H1 (cell line): Measurements from ENCODE around the gene CYP11A1. TPM values are rescaled to one million over a fixed set of nuclear protein-coding genes. Genes with fewer than 3 reads are reported as not detected.

Experiments used
- CTCF ChIA-PET: fragments of 300-600 bp; sonication (Branson Sonifier 250); formaldehyde crosslinking; loops from one replicate; lab custom pipeline; 2021; ENCODE audit not compliant: partially characterized antibody; lab: Charles Lee
- POLR2A ChIA-PET: fragments of 300-600 bp; sonication (Branson Sonifier 250); formaldehyde crosslinking; loops from one replicate; lab custom pipeline; 2021; ENCODE audit warnings: inconsistent platforms; ENCODE audit not compliant: partially characterized antibody; lab: Charles Lee
- DNase-seq, 2 experiments: peaks; one replicate each; pipeline versions ENCODE4 v3.0.0 to v3.0.0-alpha.2; 2010 to 2022; ENCODE audit warnings: low spot score in 2 of 2, low read depth in 1 of 2, mixed read lengths in 1 of 2
- FAIRE-seq: peaks from 2 replicates; lab custom pipeline; 2011; peaks lifted over from hg19 to GRCh38; lab: Jason Lieb, UNC
- H2AFZ ChIP-seq: 2 replicates; pipeline ENCODE4 v1.8.1; 2012; ENCODE audit warnings: low read length, inconsistent platforms
- H2AK5ac ChIP-seq: 2 replicates; pipeline ENCODE4 v1.6.1; 2013; ENCODE audit warnings: low read depth, low read length
- H2BK120ac ChIP-seq: replicated peaks from 2 replicates; pipeline ENCODE3; 2013; ENCODE audit warnings: low read depth, low read length, inconsistent platforms
- H2BK12ac ChIP-seq: 2 replicates; pipeline ENCODE4 v1.6.1; 2013; ENCODE audit warnings: low read depth, low read length
- H2BK15ac ChIP-seq: 2 replicates; pipeline ENCODE4 v1.6.1; 2013; ENCODE audit warnings: low read length
- H2BK20ac ChIP-seq: 2 replicates; pipeline ENCODE4 v1.6.1; 2013; ENCODE audit warnings: low read length
- H2BK5ac ChIP-seq: 2 replicates; pipeline ENCODE4 v1.6.1; 2013; ENCODE audit warnings: low read depth, low read length
- H3K14ac ChIP-seq: 2 replicates; pipeline ENCODE4 v1.6.1; 2013; ENCODE audit warnings: inconsistent platforms; ENCODE audit not compliant: insufficient read length
- H3K18ac ChIP-seq: 2 replicates; pipeline ENCODE4 v1.6.1; 2013; ENCODE audit warnings: low read length; ENCODE audit errors: extremely low read depth
- H3K23ac ChIP-seq: 2 replicates; pipeline ENCODE4 v1.6.1; 2013; ENCODE audit warnings: inconsistent platforms; ENCODE audit not compliant: insufficient read length
- H3K23me2 ChIP-seq: 2 replicates; pipeline ENCODE4 v1.6.1; 2013; ENCODE audit warnings: low read depth, low read length
- H3K27ac ChIP-seq: 2 replicates; pipeline ENCODE4 v1.6.1; 2011; ENCODE audit warnings: low read depth, low read length, inconsistent platforms
- H3K27me3 ChIP-seq, 4 experiments: replicated peaks in 1 of 4; 1 replicate in 1 of 4; 2 replicates in 3 of 4; pipeline versions ENCODE4 v1.6.1 to v1.8.1; 2011 to 2013; ENCODE audit warnings: low read length in 3 of 4, mild to moderate bottlenecking in 3 of 4, inconsistent platforms in 2 of 4, mixed read lengths in 2 of 4, moderate library complexity in 1 of 4; ENCODE audit not compliant: control insufficient read depth in 3 of 4, insufficient read depth in 3 of 4; ENCODE audit errors: extremely low read depth in 1 of 4
- H3K36me3 ChIP-seq, 4 experiments: 2 replicates each; pipeline versions ENCODE4 v1.6.1 to v1.8.1; 2011 to 2013; ENCODE audit warnings: mild to moderate bottlenecking in 4 of 4, low read length in 3 of 4, moderate library complexity in 2 of 4, control low read depth in 1 of 4, inconsistent platforms in 1 of 4; ENCODE audit not compliant: insufficient read depth in 4 of 4, control insufficient read depth in 2 of 4
- H3K4ac ChIP-seq: replicated peaks from 2 replicates; pipeline ENCODE3; 2013; ENCODE audit warnings: low read length, low read depth, mixed read lengths, inconsistent platforms; ENCODE audit not compliant: insufficient read length
- H3K4me1 ChIP-seq, 4 experiments: replicated peaks in 1 of 4; 1 replicate in 1 of 4; 2 replicates in 3 of 4; pipeline versions ENCODE4 v1.6.1 to v1.8.1; 2011 to 2013; ENCODE audit warnings: low read length in 3 of 4, inconsistent platforms in 2 of 4, mixed read lengths in 1 of 4; ENCODE audit not compliant: insufficient read depth in 4 of 4, control insufficient read depth in 3 of 4
- H3K4me2 ChIP-seq, 2 experiments: 2 replicates each; pipeline versions ENCODE4 v1.6.1 to v1.8.1; 2011 to 2013; ENCODE audit warnings: low read depth in 2 of 2, low read length in 2 of 2, control low read depth in 1 of 2, inconsistent platforms in 1 of 2, mild to moderate bottlenecking in 1 of 2; ENCODE audit not compliant: insufficient read depth in 1 of 2
- H3K4me3 ChIP-seq, 4 experiments: fragments of 200-600, 300-600 bp in 1 of 4; sonication (generic), shearing (Covaris generic), sonication (Bioruptor Twin) in 1 of 4; 2 replicates each; pipeline versions ENCODE4 v1.5.1 to v1.8.1; 2011 to 2016; ENCODE audit warnings: low read length in 4 of 4, low read depth in 3 of 4, control low read depth in 2 of 4, inconsistent platforms in 2 of 4, mild to moderate bottlenecking in 2 of 4, mixed read lengths in 1 of 4, moderate library complexity in 1 of 4; ENCODE audit not compliant: insufficient read depth in 2 of 4; ENCODE audit errors: extremely low read depth in 1 of 4
- H3K56ac ChIP-seq: replicated peaks from 2 replicates; pipeline ENCODE3; 2013; ENCODE audit warnings: low read depth, mild to moderate bottlenecking, mixed read lengths, low read length, inconsistent platforms; ENCODE audit not compliant: insufficient read length
- H3K79me1 ChIP-seq: 2 replicates; pipeline ENCODE4 v1.6.1; 2013; ENCODE audit warnings: low read depth, low read length, control low read depth
- H3K79me2 ChIP-seq, 2 experiments: 2 replicates each; pipeline versions ENCODE4 v1.6.1 to v1.8.1; 2012 to 2013; ENCODE audit warnings: low read length in 2 of 2, mild to moderate bottlenecking in 2 of 2, inconsistent platforms in 1 of 2; ENCODE audit not compliant: insufficient read depth in 2 of 2, control insufficient read depth in 1 of 2
- H3K9ac ChIP-seq, 4 experiments: replicated peaks in 1 of 4; 1 replicate in 1 of 4; 2 replicates in 3 of 4; pipeline versions ENCODE4 v1.6.1 to v1.8.1; 2011 to 2013; ENCODE audit warnings: low read depth in 3 of 4, low read length in 3 of 4, control low read depth in 2 of 4, mild to moderate bottlenecking in 2 of 4, moderate library complexity in 2 of 4, inconsistent platforms in 1 of 4; ENCODE audit errors: extremely low read depth in 1 of 4
- H3K9me3 ChIP-seq, 2 experiments: 2 replicates each; pipeline versions ENCODE4 v1.6.1 to v1.8.1; 2012 to 2013; ENCODE audit warnings: mild to moderate bottlenecking in 2 of 2, moderate library complexity in 2 of 2, control low read depth in 1 of 2, inconsistent platforms in 1 of 2, low read depth in 1 of 2, low read length in 1 of 2, mixed read lengths in 1 of 2; ENCODE audit not compliant: insufficient read depth in 2 of 2
- H4K20me1 ChIP-seq, 2 experiments: replicated peaks in 1 of 2; 2 replicates each; pipeline versions ENCODE3 to v1.8.1; 2011 to 2013; ENCODE audit warnings: inconsistent platforms in 2 of 2, low read length in 2 of 2, mild to moderate bottlenecking in 1 of 2; ENCODE audit not compliant: insufficient read depth in 2 of 2, control insufficient read depth in 1 of 2
- H4K5ac ChIP-seq: 2 replicates; pipeline ENCODE4 v1.6.1; 2013; ENCODE audit warnings: low read length, low read depth, mixed read lengths, inconsistent platforms; ENCODE audit not compliant: insufficient read length
- H4K8ac ChIP-seq: 2 replicates; pipeline ENCODE4 v1.8.0; 2013; ENCODE audit warnings: mild to moderate bottlenecking, moderate library complexity, low read length, inconsistent platforms; ENCODE audit not compliant: insufficient read depth; ENCODE audit errors: extremely low read depth
- H4K91ac ChIP-seq: replicated peaks from 2 replicates; pipeline ENCODE3; 2013; ENCODE audit warnings: low read length, mixed read lengths, inconsistent platforms; ENCODE audit not compliant: insufficient read length
- FOSL1 ChIP-seq: IDR thresholded peaks from 2 replicates; pipeline ENCODE4 v1.6.1; 2011; ENCODE audit warnings: mild to moderate bottlenecking, low read depth, low read length, moderate library complexity; ENCODE audit not compliant: insufficient read depth
- HDAC6 ChIP-seq: IDR thresholded peaks from one replicate; pipeline ENCODE4 v1.7.1; 2012; ENCODE audit warnings: low read depth, mild to moderate bottlenecking, inconsistent platforms, low read length, moderate library complexity
- TEAD4 ChIP-seq: IDR thresholded peaks from 2 replicates; pipeline ENCODE4 v1.6.1; 2012; ENCODE audit warnings: low read depth, low read length, inconsistent platforms, mixed read lengths
- WGBS, 2 experiments: shearing (Covaris generic) in 1 of 2; methylation state at CpG; one replicate each; pipeline versions ENCODE4 v1.1.6 to v1.1.7; 2013 to 2015; ENCODE audit warnings: low lambda C conversion rate in 2 of 2, mixed read lengths in 2 of 2, inconsistent platforms in 1 of 2, low coverage in 1 of 2, missing lambda C conversion rate in 1 of 2; ENCODE audit not compliant: insufficient replicate concordance in 2 of 2, insufficient coverage in 1 of 2, insufficient read length in 1 of 2; ENCODE audit errors: extremely low coverage in 1 of 2, missing lambda C conversion rate in 1 of 2; 5-methylcytosine and 5-hydroxymethylcytosine counted together
- polyA plus RNA-seq, 7 experiments: library from polyadenylated mRNA; depleted of rRNA in 3 of 7; stranded (reverse) in 5 of 7; unstranded in 2 of 7; fragments of >200 nt in 5 of 7; fragments of 200-250 nt in 2 of 7; gene quantifications; 1 replicate in 5 of 7; 2 replicates in 1 of 7; 4 replicates in 1 of 7; pipeline versions ENCODE4 v1.2.1 to v1.2.3, GENCODE V29; 2011 to 2013; ENCODE audit warnings: missing spikeins in 2 of 7, mixed read lengths in 2 of 7
- total RNA-seq: library from RNA; stranded (reverse); fragmentation: NEBNext Ultra II Directional; extraction: Animal tissue kit (Norgen Biotek cat#: 25700); gene quantifications from 2 replicates; pipeline ENCODE4 v1.2.1, GENCODE V29; 2021
- TF ChIP-seq, protein P1 (sequence below): IDR thresholded peaks from 2 replicates; pipeline ENCODE4 v1.6.1; 2012; ENCODE audit warnings: inconsistent platforms

CYP11A1 gene
- total and polyA plus RNA-seq, 2 of the 8 experiments (the other 6 are each of a cell fraction or from before 2014, with no cell fraction given), result 1.9 to 7.2 TPM

DNA sequence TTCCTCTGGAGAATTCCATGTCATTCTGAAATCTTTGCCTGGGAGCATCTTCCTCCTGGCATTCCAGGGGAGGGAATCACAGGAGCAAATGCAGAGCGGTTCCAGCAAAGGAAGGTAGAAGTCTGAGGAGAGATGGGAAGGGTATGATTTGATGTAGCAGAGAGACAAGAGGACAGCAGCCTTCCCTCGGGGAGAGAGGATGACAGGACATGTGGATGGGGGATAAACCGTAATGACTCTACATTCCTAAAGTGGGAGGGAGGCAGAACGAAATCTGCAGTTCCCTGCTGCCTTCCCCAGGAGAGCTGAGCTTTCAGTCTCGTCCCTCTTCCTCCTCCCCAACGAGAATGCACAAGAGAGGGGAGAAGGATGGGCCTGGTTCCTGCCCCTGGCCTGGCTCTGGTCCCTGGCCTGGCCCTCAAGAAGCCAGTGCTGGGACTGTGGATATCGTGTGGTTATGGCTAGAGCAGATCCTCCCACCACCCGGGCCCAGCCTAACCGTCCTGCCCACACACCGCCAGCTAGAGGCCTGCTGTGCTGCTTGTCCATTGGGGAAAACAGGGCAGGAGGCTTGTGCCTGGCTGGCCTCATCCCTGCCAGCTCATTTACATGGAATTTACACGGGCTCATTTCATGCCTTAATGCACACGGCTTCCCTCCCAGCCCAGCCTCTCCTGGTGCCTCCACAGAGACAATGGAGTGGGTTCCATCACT lies 39.7 kb upstream of the CYP11A1 start:
- ChIA-PET POLR2A (interaction anchor here (1.5 kb wide), 1 partner anchor 37 kb away, joined by 4 read pairs; no protein-coding TSS in a partner anchor), CTCF (interaction anchor here (1.2 to 5.5 kb wide), 7 partner anchors 13 to 87 kb away, joined by 3 to 48 read pairs (median 5); no protein-coding TSS in a partner anchor)
- no peaks in the 10 kb centered on the region; a peak in 2 of 7 replicates for H3K27me3 ChIP-seq
- peaks cover 0 to 3% of the 10 kb centered on the region in 2 experiments for H4K20me1 ChIP-seq
- no peak overlapping the region for H3K27ac ChIP-seq
- peak overlapping the region in 1 of 2 experiments; percentile 5; a peak in 1 of 4 replicates for H3K4me2 ChIP-seq
- no peaks in the 10 kb centered on the region for H3K9me3 ChIP-seq
- no peak overlapping the region for H2AFZ ChIP-seq
- no peak for DNase-seq
- peaks cover 0 to 6% (median 1%) of the 10 kb centered on the region in 4 experiments; a peak in 4 of 8 replicates for H3K36me3 ChIP-seq
- no peak overlapping the region for H2AK5ac ChIP-seq
- no peak overlapping the region for H4K91ac ChIP-seq
- H4K8ac ChIP-seq, result 0 out of 2 replicates have a peak overlapping the region, but pooled peaks have one; percentile 42
- H3K4me3 ChIP-seq, result no peak overlapping the region
- H3K4ac ChIP-seq, result no peak overlapping the region
- H3K9ac ChIP-seq, result no peak overlapping the region
- no peak overlapping the region for H2BK5ac ChIP-seq
- peaks cover 0 to 10% (median 3%) of the 10 kb centered on the region in 4 experiments; a peak in 5 of 7 replicates for H3K4me1 ChIP-seq
- FAIRE-seq, result no peak
- 61% methylated on average over 12 of the region's 12 CpGs; no CpG with 5 or more reads in 1 of the 2 experiments for WGBS, 2 experiments
- H3K79me1 ChIP-seq, result no peaks in the 10 kb centered on the region
- H3K79me2 ChIP-seq, result no peaks in the 10 kb centered on the region
- H3K23ac ChIP-seq, result no peak overlapping the region
- H2BK15ac ChIP-seq, result no peak overlapping the region
- 0 out of 2 replicates have a peak overlapping the region, but pooled peaks have one; percentile 32 for H3K18ac ChIP-seq
- H2BK20ac ChIP-seq, result no peak overlapping the region
- H2BK120ac ChIP-seq, result no peak overlapping the region
- no peak overlapping the region for H4K5ac ChIP-seq
- TF ChIP-seq FOSL1 (no peak), HDAC6 (no peak), TEAD4 (0 out of 2 replicates have a peak, but pooled peaks have one; percentile 13)
- TF ChIP-seq, protein P1, sequence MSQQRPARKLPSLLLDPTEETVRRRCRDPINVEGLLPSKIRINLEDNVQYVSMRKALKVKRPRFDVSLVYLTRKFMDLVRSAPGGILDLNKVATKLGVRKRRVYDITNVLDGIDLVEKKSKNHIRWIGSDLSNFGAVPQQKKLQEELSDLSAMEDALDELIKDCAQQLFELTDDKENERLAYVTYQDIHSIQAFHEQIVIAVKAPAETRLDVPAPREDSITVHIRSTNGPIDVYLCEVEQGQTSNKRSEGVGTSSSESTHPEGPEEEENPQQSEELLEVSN, result no peak
- H2BK12ac ChIP-seq, result 0 out of 2 replicates have a peak overlapping the region, but pooled peaks have one; percentile 52
- H3K23me2 ChIP-seq, result no peaks in the 10 kb centered on the region
- no peak overlapping the region for H3K56ac ChIP-seq
- no peak overlapping the region for H3K14ac ChIP-seq
